Measurements from ENCODE around the gene USP17L17. TPM values are rescaled to one million over a fixed set of nuclear protein-coding genes. Genes with fewer than 3 reads are reported as not detected.
"Not testable (repeated sequence)": the region's sequence is repeated elsewhere in the genome, so short reads cannot be mapped to it uniquely, and the experiment has no call there.

Gene USP17L17, protein sequence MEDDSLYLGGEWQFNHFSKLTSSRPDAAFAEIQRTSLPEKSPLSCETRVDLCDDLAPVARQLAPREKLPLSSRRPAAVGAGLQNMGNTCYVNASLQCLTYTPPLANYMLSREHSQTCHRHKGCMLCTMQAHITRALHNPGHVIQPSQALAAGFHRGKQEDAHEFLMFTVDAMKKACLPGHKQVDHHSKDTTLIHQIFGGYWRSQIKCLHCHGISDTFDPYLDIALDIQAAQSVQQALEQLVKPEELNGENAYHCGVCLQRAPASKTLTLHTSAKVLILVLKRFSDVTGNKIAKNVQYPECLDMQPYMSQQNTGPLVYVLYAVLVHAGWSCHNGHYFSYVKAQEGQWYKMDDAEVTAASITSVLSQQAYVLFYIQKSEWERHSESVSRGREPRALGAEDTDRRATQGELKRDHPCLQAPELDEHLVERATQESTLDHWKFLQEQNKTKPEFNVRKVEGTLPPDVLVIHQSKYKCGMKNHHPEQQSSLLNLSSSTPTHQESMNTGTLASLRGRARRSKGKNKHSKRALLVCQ
- total RNA-seq = not detected in 3 replicates
- long read RNA-seq = 0 reads

DNA sequence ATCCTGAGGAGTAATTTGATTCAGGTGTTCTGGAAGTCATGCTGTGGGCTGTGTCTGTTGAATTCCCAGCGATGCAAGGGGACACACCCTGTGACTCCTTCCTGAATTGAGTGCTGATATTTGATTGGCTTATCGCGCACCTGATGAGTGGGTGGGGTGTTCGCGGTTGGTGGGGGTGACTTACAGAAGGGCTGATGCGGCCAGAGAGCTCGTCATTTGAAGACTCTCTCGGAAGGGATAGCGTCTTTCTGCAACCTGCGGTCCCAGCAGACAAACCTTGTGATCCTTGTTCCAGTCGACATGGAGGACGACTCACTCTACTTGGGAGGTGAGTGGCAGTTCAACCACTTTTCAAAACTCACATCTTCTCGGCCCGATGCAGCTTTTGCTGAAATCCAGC is at the start of gene USP17L17:
Gene USP17L17 (plus strand): TSS at position 301 of the 400 bp plus-strand sequence. CDS start 0 bp downstream, at position 301.
- not testable (repeated sequence) for H3K4me3 Mint-ChIP-seq (ENCODE audit: unreplicated experiment); DNase-seq (ENCODE audit: low spot score); H3K27ac Mint-ChIP-seq (ENCODE audit: unreplicated experiment); H3K27me3 Mint-ChIP-seq (ENCODE audit: low read depth); H3K36me3 Mint-ChIP-seq (ENCODE audit: low read depth); H3K9me3 Mint-ChIP-seq (ENCODE audit: low read depth); H3K4me1 Mint-ChIP-seq (ENCODE audit: low read depth)

DNA sequence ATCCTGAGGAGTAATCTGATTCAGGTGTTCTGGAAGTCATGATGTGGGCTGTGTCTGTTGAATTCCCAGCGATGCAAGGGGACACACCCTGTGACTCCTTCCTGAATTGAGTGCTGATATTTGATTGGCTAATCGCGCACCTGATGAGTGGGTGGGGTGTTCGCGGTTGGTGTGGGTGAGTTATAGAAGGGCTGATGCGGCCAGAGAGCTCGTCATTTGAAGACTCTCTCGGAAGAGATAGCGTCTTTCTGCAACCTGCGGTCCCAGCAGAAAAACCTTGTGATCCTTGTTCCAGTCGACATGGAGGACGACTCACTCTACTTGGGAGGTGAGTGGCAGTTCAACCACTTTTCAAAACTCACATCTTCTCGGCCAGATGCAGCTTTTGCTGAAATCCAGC is 33.3 kb upstream of the USP17L17 start, which contains the start of gene USP17L10:
Gene USP17L10 (plus strand): TSS at position 301 of the 400 bp plus-strand sequence. CDS start 0 bp downstream, at position 301.
- not testable (repeated sequence) for H3K4me3 Mint-ChIP-seq (ENCODE audit: unreplicated experiment); H3K36me3 Mint-ChIP-seq (ENCODE audit: low read depth); DNase-seq (ENCODE audit: low spot score); H3K27ac Mint-ChIP-seq (ENCODE audit: unreplicated experiment); H3K9me3 Mint-ChIP-seq (ENCODE audit: low read depth); H3K4me1 Mint-ChIP-seq (ENCODE audit: low read depth); H3K27me3 Mint-ChIP-seq (ENCODE audit: low read depth)

DNA sequence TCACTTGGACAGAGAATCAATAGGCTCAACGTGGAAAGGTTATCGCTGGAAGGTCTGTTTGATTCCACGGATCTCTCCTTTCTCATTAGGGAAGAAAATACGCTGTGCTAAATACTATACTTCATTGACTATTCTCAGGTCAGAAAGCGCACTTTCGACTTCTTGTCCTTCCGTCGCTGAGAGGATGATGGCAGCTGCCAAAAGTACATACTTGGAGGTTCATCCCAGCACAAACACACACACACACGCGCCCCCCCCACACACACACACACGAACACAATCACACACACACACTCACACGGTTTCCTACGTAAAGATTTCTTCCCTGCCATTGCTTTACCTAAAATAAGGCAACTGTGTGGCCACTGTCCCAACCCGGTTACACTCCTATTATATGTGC is 29.0 kb upstream of the USP17L17 start:
- H3K9me3 Mint-ChIP-seq (ENCODE audit: low read depth); H3K4me1 Mint-ChIP-seq (ENCODE audit: low read depth); H3K27me3 Mint-ChIP-seq (ENCODE audit: low read depth); H3K36me3 Mint-ChIP-seq (ENCODE audit: low read depth); H3K27ac Mint-ChIP-seq (ENCODE audit: unreplicated experiment); H3K4me3 Mint-ChIP-seq (ENCODE audit: unreplicated experiment): not testable (repeated sequence)
- peak; percentile 53 for DNase-seq (ENCODE audit: low spot score)

DNA sequence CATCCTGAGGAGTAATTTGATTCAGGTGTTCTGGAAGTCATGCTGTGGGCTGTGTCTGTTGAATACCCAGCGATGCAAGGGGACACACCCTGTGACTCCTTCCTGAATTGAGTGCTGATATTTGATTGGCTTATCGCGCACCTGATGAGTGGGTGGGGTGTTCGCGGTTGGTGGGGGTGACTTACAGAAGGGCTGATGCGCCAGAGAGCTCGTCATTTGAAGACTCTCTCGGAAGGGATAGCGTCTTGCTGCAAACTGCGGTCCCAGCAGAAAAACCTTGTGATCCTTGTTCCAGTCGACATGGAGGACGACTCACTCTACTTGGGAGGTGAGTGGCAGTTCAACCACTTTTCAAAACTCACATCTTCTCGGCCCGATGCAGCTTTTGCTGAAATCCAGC is 28.6 kb upstream of the USP17L17 start, which contains the start of gene USP17L11:
Gene USP17L11 (plus strand): TSS at position 301 of the 400 bp plus-strand sequence. CDS start 0 bp downstream, at position 301.
- not testable (repeated sequence) for H3K4me3 Mint-ChIP-seq (ENCODE audit: unreplicated experiment); H3K27me3 Mint-ChIP-seq (ENCODE audit: low read depth); DNase-seq (ENCODE audit: low spot score); H3K4me1 Mint-ChIP-seq (ENCODE audit: low read depth); H3K9me3 Mint-ChIP-seq (ENCODE audit: low read depth); H3K27ac Mint-ChIP-seq (ENCODE audit: unreplicated experiment); H3K36me3 Mint-ChIP-seq (ENCODE audit: low read depth)

DNA sequence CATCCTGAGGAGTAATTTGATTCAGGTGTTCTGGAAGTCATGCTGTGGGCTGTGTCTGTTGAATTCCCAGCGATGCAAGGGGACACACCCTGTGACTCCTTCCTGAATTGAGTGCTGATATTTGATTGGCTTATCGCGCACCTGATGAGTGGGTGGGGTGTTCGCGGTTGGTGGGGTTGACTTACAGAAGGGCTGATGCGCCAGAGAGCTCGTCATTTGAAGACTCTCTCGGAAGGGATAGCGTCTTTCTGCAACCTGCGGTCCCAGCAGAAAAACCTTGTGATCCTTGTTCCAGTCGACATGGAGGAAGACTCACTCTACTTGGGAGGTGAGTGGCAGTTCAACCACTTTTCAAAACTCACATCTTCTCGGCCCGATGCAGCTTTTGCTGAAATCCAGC is 23.8 kb upstream of the USP17L17 start, which contains the start of gene USP17L12:
Gene USP17L12 (plus strand): TSS at position 301 of the 400 bp plus-strand sequence. CDS start 0 bp downstream, at position 301.
- H3K4me1 Mint-ChIP-seq (ENCODE audit: low read depth); H3K27me3 Mint-ChIP-seq (ENCODE audit: low read depth); H3K27ac Mint-ChIP-seq (ENCODE audit: unreplicated experiment); H3K36me3 Mint-ChIP-seq (ENCODE audit: low read depth); DNase-seq (ENCODE audit: low spot score); H3K9me3 Mint-ChIP-seq (ENCODE audit: low read depth); H3K4me3 Mint-ChIP-seq (ENCODE audit: unreplicated experiment): not testable (repeated sequence)

DNA sequence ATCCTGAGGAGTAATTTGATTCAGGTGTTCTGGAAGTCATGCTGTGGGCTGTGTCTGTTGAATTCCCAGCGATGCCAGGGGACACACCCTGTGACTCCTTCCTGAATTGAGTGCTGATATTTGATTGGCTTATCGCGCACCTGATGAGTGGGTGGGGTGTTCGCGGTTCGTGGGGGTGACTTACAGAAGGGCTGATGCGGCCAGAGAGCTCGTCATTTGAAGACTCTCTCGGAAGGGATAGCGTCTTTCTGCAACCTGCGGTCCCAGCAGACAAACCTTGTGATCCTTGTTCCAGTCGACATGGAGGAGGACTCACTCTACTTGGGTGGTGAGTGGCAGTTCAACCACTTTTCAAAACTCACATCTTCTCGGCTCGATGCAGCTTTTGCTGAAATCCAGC is 19.1 kb upstream of the USP17L17 start, which contains the start of gene USP17L13:
Gene USP17L13 (plus strand): TSS at position 301 of the 400 bp plus-strand sequence. CDS start 0 bp downstream, at position 301.
- H3K36me3 Mint-ChIP-seq (ENCODE audit: low read depth); H3K4me1 Mint-ChIP-seq (ENCODE audit: low read depth); H3K27me3 Mint-ChIP-seq (ENCODE audit: low read depth); DNase-seq (ENCODE audit: low spot score); H3K4me3 Mint-ChIP-seq (ENCODE audit: unreplicated experiment); H3K27ac Mint-ChIP-seq (ENCODE audit: unreplicated experiment); H3K9me3 Mint-ChIP-seq (ENCODE audit: low read depth): not testable (repeated sequence)

DNA sequence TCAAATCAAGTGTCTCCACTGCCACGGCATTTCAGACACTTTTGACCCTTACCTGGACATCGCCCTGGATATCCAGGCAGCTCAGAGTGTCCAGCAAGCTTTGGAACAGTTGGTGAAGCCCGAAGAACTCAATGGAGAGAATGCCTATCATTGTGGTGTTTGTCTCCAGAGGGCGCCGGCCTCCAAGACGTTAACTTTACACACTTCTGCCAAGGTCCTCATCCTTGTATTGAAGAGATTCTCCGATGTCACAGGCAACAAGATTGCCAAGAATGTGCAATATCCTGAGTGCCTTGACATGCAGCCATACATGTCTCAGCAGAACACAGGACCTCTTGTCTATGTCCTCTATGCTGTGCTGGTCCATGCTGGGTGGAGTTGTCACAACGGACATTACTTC is 13.4 kb upstream of the USP17L17 start:
- peak; percentile 69 for DNase-seq (ENCODE audit: low spot score)
- not testable (repeated sequence) for H3K27ac Mint-ChIP-seq (ENCODE audit: unreplicated experiment); H3K36me3 Mint-ChIP-seq (ENCODE audit: low read depth); H3K4me1 Mint-ChIP-seq (ENCODE audit: low read depth); H3K4me3 Mint-ChIP-seq (ENCODE audit: unreplicated experiment); H3K27me3 Mint-ChIP-seq (ENCODE audit: low read depth); H3K9me3 Mint-ChIP-seq (ENCODE audit: low read depth)

DNA sequence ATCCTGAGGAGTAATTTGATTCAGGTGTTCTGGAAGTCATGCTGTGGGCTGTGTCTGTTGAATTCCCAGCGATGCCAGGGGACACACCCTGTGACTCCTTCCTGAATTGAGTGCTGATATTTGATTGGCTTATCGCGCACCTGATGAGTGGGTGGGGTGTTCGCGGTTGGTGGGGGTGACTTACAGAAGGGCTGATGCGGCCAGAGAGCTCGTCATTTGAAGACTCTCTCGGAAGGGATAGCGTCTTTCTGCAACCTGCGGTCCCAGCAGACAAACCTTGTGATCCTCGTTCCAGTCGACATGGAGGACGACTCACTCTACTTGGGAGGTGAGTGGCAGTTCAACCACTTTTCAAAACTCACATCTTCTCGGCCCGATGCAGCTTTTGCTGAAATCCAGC is 9.6 kb upstream of the USP17L17 start, which contains the start of gene USP17L15:
Gene USP17L15 (plus strand): TSS at position 301 of the 400 bp plus-strand sequence. CDS start 0 bp downstream, at position 301.
- DNase-seq (ENCODE audit: low spot score); H3K4me3 Mint-ChIP-seq (ENCODE audit: unreplicated experiment); H3K9me3 Mint-ChIP-seq (ENCODE audit: low read depth); H3K4me1 Mint-ChIP-seq (ENCODE audit: low read depth); H3K36me3 Mint-ChIP-seq (ENCODE audit: low read depth); H3K27me3 Mint-ChIP-seq (ENCODE audit: low read depth); H3K27ac Mint-ChIP-seq (ENCODE audit: unreplicated experiment): not testable (repeated sequence)

DNA sequence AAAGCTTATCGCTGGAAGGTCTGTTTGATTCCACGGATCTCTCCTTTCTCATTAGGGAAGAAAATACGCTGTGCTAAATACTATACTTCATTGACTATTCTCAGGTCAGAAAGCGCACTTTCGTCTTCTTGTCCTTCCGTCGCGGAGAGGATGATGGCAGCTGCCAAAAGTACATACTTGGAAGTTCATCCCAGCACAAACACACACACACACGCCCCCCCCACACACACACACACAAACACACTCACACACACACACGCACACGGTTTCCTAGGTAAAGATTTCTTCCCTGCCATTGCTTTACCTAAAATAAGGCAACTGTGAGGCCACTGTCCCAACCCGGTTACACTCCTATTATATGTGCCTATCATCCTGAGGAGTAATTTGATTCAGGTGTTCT is 5.2 kb upstream of the USP17L17 start:
- DNase-seq (ENCODE audit: low spot score) = peak; percentile 36
- not testable (repeated sequence) for H3K27me3 Mint-ChIP-seq (ENCODE audit: low read depth); H3K27ac Mint-ChIP-seq (ENCODE audit: unreplicated experiment); H3K4me1 Mint-ChIP-seq (ENCODE audit: low read depth); H3K36me3 Mint-ChIP-seq (ENCODE audit: low read depth); H3K9me3 Mint-ChIP-seq (ENCODE audit: low read depth); H3K4me3 Mint-ChIP-seq (ENCODE audit: unreplicated experiment)

DNA sequence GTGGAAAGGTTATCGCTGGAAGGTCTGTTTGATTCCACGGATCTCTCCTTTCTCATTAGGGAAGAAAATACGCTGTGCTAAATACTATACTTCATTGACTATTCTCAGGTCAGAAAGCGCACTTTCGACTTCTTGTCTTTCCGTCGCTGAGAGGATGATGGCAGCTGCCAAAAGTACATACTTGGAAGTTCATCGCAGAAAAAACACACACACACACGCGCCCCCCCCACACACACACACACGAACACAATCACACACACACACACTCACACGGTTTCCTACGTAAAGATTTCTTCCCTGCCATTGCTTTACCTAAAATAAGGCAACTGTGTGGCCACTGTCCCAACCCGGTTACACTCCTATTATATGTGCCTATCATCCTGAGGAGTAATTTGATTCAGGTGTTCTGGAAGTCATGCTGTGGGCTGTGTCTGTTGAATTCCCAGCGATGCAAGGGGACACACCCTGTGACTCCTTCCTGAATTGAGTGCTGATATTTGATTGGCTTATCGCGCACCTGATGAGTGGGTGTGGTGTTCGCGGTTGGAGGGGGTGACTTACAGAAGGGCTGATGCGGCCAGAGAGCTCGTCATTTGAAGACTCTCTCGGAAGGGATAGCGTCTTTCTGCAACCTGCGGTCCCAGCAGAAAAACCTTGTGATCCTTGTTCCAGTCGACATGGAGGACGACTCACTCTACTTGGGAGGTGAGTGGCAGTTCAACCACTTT is 4.4 kb downstream of the USP17L17 start, which contains the start of gene USP17L18:
Gene USP17L18 (plus strand): TSS at position 678 of the 728 bp plus-strand sequence. CDS start 0 bp downstream, at position 678.
- H3K4me1 Mint-ChIP-seq (ENCODE audit: low read depth); H3K9me3 Mint-ChIP-seq (ENCODE audit: low read depth); H3K36me3 Mint-ChIP-seq (ENCODE audit: low read depth); H3K27me3 Mint-ChIP-seq (ENCODE audit: low read depth); H3K4me3 Mint-ChIP-seq (ENCODE audit: unreplicated experiment); H3K27ac Mint-ChIP-seq (ENCODE audit: unreplicated experiment): not testable (repeated sequence)
- DNase-seq (ENCODE audit: low spot score) = peak; percentile 71

DNA sequence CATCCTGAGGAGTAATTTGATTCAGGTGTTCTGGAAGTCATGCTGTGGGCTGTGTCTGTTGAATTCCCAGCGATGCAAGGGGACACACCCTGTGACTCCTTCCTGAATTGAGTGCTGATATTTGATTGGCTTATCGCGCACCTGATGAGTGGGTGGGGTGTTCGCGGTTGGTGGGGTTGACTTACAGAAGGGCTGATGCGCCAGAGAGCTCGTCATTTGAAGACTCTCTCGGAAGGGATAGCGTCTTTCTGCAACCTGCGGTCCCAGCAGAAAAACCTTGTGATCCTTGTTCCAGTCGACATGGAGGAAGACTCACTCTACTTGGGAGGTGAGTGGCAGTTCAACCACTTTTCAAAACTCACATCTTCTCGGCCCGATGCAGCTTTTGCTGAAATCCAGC is 9.4 kb downstream of the USP17L17 start, which contains the start of gene USP17L19:
Gene USP17L19 (plus strand): TSS at position 301 of the 400 bp plus-strand sequence. CDS start 0 bp downstream, at position 301.
- not testable (repeated sequence) for H3K27ac Mint-ChIP-seq (ENCODE audit: unreplicated experiment); DNase-seq (ENCODE audit: low spot score); H3K4me3 Mint-ChIP-seq (ENCODE audit: unreplicated experiment)

DNA sequence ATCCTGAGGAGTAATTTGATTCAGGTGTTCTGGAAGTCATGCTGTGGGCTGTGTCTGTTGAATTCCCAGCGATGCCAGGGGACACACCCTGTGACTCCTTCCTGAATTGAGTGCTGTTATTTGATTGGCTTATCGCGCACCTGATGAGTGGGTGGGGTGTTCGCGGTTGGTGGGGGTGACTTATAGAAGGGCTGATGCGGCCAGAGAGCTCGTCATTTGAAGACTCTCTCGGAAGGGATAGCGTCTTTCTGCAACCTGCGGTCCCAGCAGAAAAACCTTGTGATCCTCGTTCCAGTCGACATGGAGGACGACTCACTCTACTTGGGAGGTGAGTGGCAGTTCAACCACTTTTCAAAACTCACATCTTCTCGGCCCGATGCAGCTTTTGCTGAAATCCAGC is 14.1 kb downstream of the USP17L17 start, which contains the start of gene USP17L20:
Gene USP17L20 (plus strand): TSS at position 301 of the 400 bp plus-strand sequence. CDS start 0 bp downstream, at position 301.
- not testable (repeated sequence) for DNase-seq (ENCODE audit: low spot score); H3K27ac Mint-ChIP-seq (ENCODE audit: unreplicated experiment); H3K27me3 Mint-ChIP-seq (ENCODE audit: low read depth); H3K4me1 Mint-ChIP-seq (ENCODE audit: low read depth); H3K4me3 Mint-ChIP-seq (ENCODE audit: unreplicated experiment); H3K9me3 Mint-ChIP-seq (ENCODE audit: low read depth); H3K36me3 Mint-ChIP-seq (ENCODE audit: low read depth)

More for the DNA sequence above, 9.4 kb downstream of the USP17L17 start, which contains the start of gene USP17L19:
- H3K27me3 Mint-ChIP-seq (ENCODE audit: low read depth); H3K4me1 Mint-ChIP-seq (ENCODE audit: low read depth); H3K36me3 Mint-ChIP-seq (ENCODE audit: low read depth); H3K9me3 Mint-ChIP-seq (ENCODE audit: low read depth): not testable (repeated sequence)

Measured in chondrocyte (in vitro differentiated cells).